Immature natural killer cell (primary cell): ENCODE measurements around the gene MRPL51. TPM values are rescaled to one million over a fixed set of nuclear protein-coding genes. Genes with fewer than 3 reads are reported as not detected.

Experiments used
- DNase-seq, 3 donors: peaks; one replicate each; pipeline ENCODE4 v3.0.0; 2022; ENCODE audit warnings: mixed read lengths in 1 of 3
- H3K27ac Mint-ChIP-seq, 6 donors: one replicate each; pipeline ENCODE4 v1.8.0; 2020; ENCODE audit warnings: mixed read lengths in 6 of 6, mild to moderate bottlenecking in 5 of 6, inconsistent platforms in 4 of 6, moderate library complexity in 3 of 6
- H3K27me3 Mint-ChIP-seq, 3 donors: one replicate each; pipeline ENCODE4 v1.8.0; 2020 to 2021; ENCODE audit warnings: low read depth in 3 of 3, mild to moderate bottlenecking in 3 of 3, mixed read lengths in 3 of 3, moderate library complexity in 3 of 3, inconsistent platforms in 1 of 3
- H3K36me3 Mint-ChIP-seq, 3 donors: one replicate each; pipeline ENCODE4 v1.8.0; 2020; ENCODE audit warnings: mixed read lengths in 3 of 3, inconsistent platforms in 2 of 3, mild to moderate bottlenecking in 2 of 3
- H3K4me1 Mint-ChIP-seq, 2 donors: one replicate each; pipeline ENCODE4 v1.8.0; 2020; ENCODE audit warnings: inconsistent platforms in 2 of 2, mild to moderate bottlenecking in 2 of 2, mixed read lengths in 2 of 2, moderate library complexity in 1 of 2
- H3K4me3 Mint-ChIP-seq, 5 donors: one replicate each; pipeline ENCODE4 v1.8.0; 2020; ENCODE audit warnings: mild to moderate bottlenecking in 5 of 5, mixed read lengths in 5 of 5, inconsistent platforms in 3 of 5, moderate library complexity in 3 of 5
- H3K9me3 Mint-ChIP-seq, 6 donors: one replicate each; pipeline ENCODE4 v1.8.0; 2020; ENCODE audit warnings: mild to moderate bottlenecking in 6 of 6, mixed read lengths in 6 of 6, inconsistent platforms in 4 of 6, moderate library complexity in 3 of 6
- polyA plus RNA-seq, 3 donors: library from polyadenylated mRNA; unstranded; fragments of 300-500 nt; fragmentation: Illumina TruSeq; gene quantifications; one replicate each; pipeline ENCODE4 v1.2.3, GENCODE V29; 2021

Gene MRPL51
- polyA plus RNA-seq, 3 donors from 2014 or later, result 240 to 280 (median 248) TPM

GRCh38 chr12:6458281-6459003 lies 34.6 kb downstream of the MRPL51 start:
- Mint-ChIP-seq H3K4me3 (no peak overlapping the region), H3K4me1 (peaks cover 49 to 53% of the 10 kb centered on the region in 2 donors), H3K9me3 (no peaks in the 10 kb centered on the region), H3K27me3 (peaks cover 6 to 11% (median 6%) of the 10 kb centered on the region in 3 donors), H3K27ac (peak overlapping the region; percentile 69 to 96 (median 86)), H3K36me3 (peaks cover 37 to 60% (median 43%) of the 10 kb centered on the region in 3 donors)
- DNase-seq, result no peak

- Mint-ChIP-seq H3K36me3 (peaks cover 33 to 53% (median 38%) of the 10 kb centered on the region in 3 donors), H3K27me3 (peaks cover 0 to 11% (median 6%) of the 10 kb centered on the region in 3 donors), H3K4me3 (no peak overlapping the region), H3K27ac (peak overlapping the region in 5 of 6 donors; percentile 16 to 72 (median 62)), H3K9me3 (no peaks in the 10 kb centered on the region), H3K4me1 (peaks cover 49 to 53% of the 10 kb centered on the region in 2 donors)
- no peak for DNase-seq
Observed at GRCh38 chr12:6457220-6457945, 35.7 kb downstream of the MRPL51 start.

GRCh38 chr12:6452944-6453630 lies 40.0 kb downstream of the MRPL51 start:
- H3K4me1 Mint-ChIP-seq, result peaks cover 43 to 44% of the 10 kb centered on the region in 2 donors
- H3K9me3 Mint-ChIP-seq, result no peaks in the 10 kb centered on the region
- peak overlapping the region; percentile 90 to 100 (median 100) for H3K4me3 Mint-ChIP-seq
- H3K27ac Mint-ChIP-seq, result peak overlapping the region; percentile 97 to 100 (median 98)
- H3K27me3 Mint-ChIP-seq, result peaks cover 0 to 5% (median 0%) of the 10 kb centered on the region in 3 donors
- peaks cover 7 to 22% (median 16%) of the 10 kb centered on the region in 3 donors for H3K36me3 Mint-ChIP-seq
- DNase-seq, result no peak

GRCh38 chr12:6452245-6452943 lies 40.7 kb downstream of the MRPL51 start:
- DNase-seq, result peak in 1 of 3 donors; percentile 14
- peaks cover 7 to 22% (median 14%) of the 10 kb centered on the region in 3 donors for H3K36me3 Mint-ChIP-seq
- H3K27ac Mint-ChIP-seq, result peak overlapping the region; percentile 97 to 100 (median 98)
- peak overlapping the region; percentile 90 to 100 (median 100) for H3K4me3 Mint-ChIP-seq
- peaks cover 0 to 5% (median 0%) of the 10 kb centered on the region in 3 donors for H3K27me3 Mint-ChIP-seq
- no peaks in the 10 kb centered on the region for H3K9me3 Mint-ChIP-seq
- H3K4me1 Mint-ChIP-seq, result peaks cover 43 to 44% of the 10 kb centered on the region in 2 donors

- H3K4me3 Mint-ChIP-seq, result peak within 1 kb of the TSS; percentile 90 to 100 (median 100)
- H3K4me1 Mint-ChIP-seq, result peaks cover 39 to 44% of the 10 kb centered on the region in 2 donors
- no peaks in the 10 kb centered on the region for H3K9me3 Mint-ChIP-seq
- DNase-seq, result peak; percentile 80 to 81 (median 81)
- H3K27ac Mint-ChIP-seq, result peak within 1 kb of the TSS; percentile 97 to 100 (median 98)
- peaks cover 0 to 7% (median 0%) of the 10 kb centered on the region in 3 donors for H3K27me3 Mint-ChIP-seq
- peaks cover 7 to 17% (median 11%) of the 10 kb centered on the region in 3 donors for H3K36me3 Mint-ChIP-seq
Observed at GRCh38 chr12:6451348-6452244, 41.5 kb downstream of the MRPL51 start, which contains the start of gene TAPBPL. TAPBPL (plus strand) TSS chr12:6452042; CDS start chr12:6452249, 207 bp downstream.

GRCh38 chr12:6450869-6451347 lies 42.2 kb downstream of the MRPL51 start:
- Mint-ChIP-seq H3K4me3 (peak overlapping the region; percentile 90 to 100 (median 100)), H3K36me3 (peaks cover 7 to 14% (median 9%) of the 10 kb centered on the region in 3 donors), H3K4me1 (peaks cover 37 to 48% of the 10 kb centered on the region in 2 donors), H3K27me3 (peaks cover 0 to 7% (median 0%) of the 10 kb centered on the region in 3 donors), H3K9me3 (no peaks in the 10 kb centered on the region), H3K27ac (peak overlapping the region; percentile 97 to 100 (median 98))
- DNase-seq, result peak in 1 of 3 donors; percentile 18

- H3K9me3 Mint-ChIP-seq, result no peaks in the 10 kb centered on the region
- peaks cover 0 to 7% (median 0%) of the 10 kb centered on the region in 3 donors for H3K27me3 Mint-ChIP-seq
- peaks cover 42 to 52% of the 10 kb centered on the region in 2 donors for H3K4me1 Mint-ChIP-seq
- H3K4me3 Mint-ChIP-seq, result peak overlapping the region; percentile 90 to 100 (median 100)
- no peak for DNase-seq
- peaks cover 7 to 12% (median 8%) of the 10 kb centered on the region in 3 donors for H3K36me3 Mint-ChIP-seq
- H3K27ac Mint-ChIP-seq, result peak overlapping the region; percentile 97 to 100 (median 98)
Observed at GRCh38 chr12:6450091-6450868, 42.8 kb downstream of the MRPL51 start.

- H3K4me3 Mint-ChIP-seq, result peak within 1 kb of the TSS; percentile 49 to 70 (median 59)
- peak in 1 of 3 donors; percentile 22 for DNase-seq
- peaks cover 0 to 10% (median 4%) of the 10 kb centered on the region in 3 donors for H3K36me3 Mint-ChIP-seq
- H3K4me1 Mint-ChIP-seq, result peaks cover 18 to 38% of the 10 kb centered on the region in 2 donors
- H3K27ac Mint-ChIP-seq, result peak within 1 kb of the TSS; percentile 23 to 82 (median 69)
- H3K27me3 Mint-ChIP-seq, result peaks cover 0 to 5% (median 2%) of the 10 kb centered on the region in 3 donors
- H3K9me3 Mint-ChIP-seq, result no peaks in the 10 kb centered on the region
Observed at GRCh38 chr12:6444704-6445688, 48.1 kb downstream of the MRPL51 start, which contains the start of gene CD27. CD27 (plus strand) TSS chr12:6444955; CDS start chr12:6445096, 141 bp downstream.

- Mint-ChIP-seq H3K4me1 (peaks cover 18 to 38% of the 10 kb centered on the region in 2 donors), H3K27me3 (peaks cover 0 to 4% (median 2%) of the 10 kb centered on the region in 3 donors), H3K27ac (peak overlapping the region in 4 of 6 donors; percentile 12 to 82 (median 55)), H3K4me3 (peak overlapping the region in 3 of 5 donors; percentile 15 to 49 (median 41)), H3K36me3 (peaks cover 0 to 10% (median 4%) of the 10 kb centered on the region in 3 donors), H3K9me3 (no peaks in the 10 kb centered on the region)
- no peak for DNase-seq
Observed at GRCh38 chr12:6444031-6444430, 49.0 kb downstream of the MRPL51 start.

GRCh38 chr12:6443361-6443983 lies 49.6 kb downstream of the MRPL51 start:
- peaks cover 0 to 10% (median 4%) of the 10 kb centered on the region in 3 donors for H3K36me3 Mint-ChIP-seq
- peak overlapping the region in 3 of 5 donors; percentile 11 to 49 (median 47) for H3K4me3 Mint-ChIP-seq
- H3K4me1 Mint-ChIP-seq, result peaks cover 18 to 38% of the 10 kb centered on the region in 2 donors
- no peaks in the 10 kb centered on the region for H3K9me3 Mint-ChIP-seq
- DNase-seq, result no peak
- peak overlapping the region in 3 of 6 donors; percentile 34 to 82 (median 76) for H3K27ac Mint-ChIP-seq
- peaks cover 0 to 4% (median 2%) of the 10 kb centered on the region in 3 donors for H3K27me3 Mint-ChIP-seq
